Measurements from ENCODE around the gene MFGE8. TPM values are rescaled to one million over a fixed set of nuclear protein-coding genes. Genes with fewer than 3 reads are reported as not detected.

The MFGE8 gene
- total RNA-seq, 1 experiment from 2014 or later, result 254 TPM

GRCh38 chr15:88915354-88915753 lies 2.2 kb upstream of the MFGE8 start:
- POLR2A ChIA-PET, result interaction anchor here (0.6 to 1.6 kb wide), 7 partner anchors 13 to 190 kb away, joined by 3 to 10 read pairs (median 5); no protein-coding TSS in a partner anchor
- Mint-ChIP-seq H3K4me3 (ENCODE audit: unreplicated experiment) (no peak overlapping the region), H3K4me1 (ENCODE audit: insufficient read depth, unreplicated experiment) (peaks cover 39% of the 10 kb centered on the region), H3K27ac (ENCODE audit: low read depth, unreplicated experiment) (peak overlapping the region; percentile 82), H3K27me3 (ENCODE audit: insufficient read depth, unreplicated experiment) (no peaks in the 10 kb centered on the region), H3K36me3 (ENCODE audit: insufficient read depth, unreplicated experiment) (peaks cover 20% of the 10 kb centered on the region), H3K9me3 (ENCODE audit: unreplicated experiment) (no peaks in the 10 kb centered on the region)
- DNase-seq (ENCODE audit: unreplicated experiment), result no peak
- TF ChIP-seq CTCF (IDR thresholded peaks at IDR 0.05; ENCODE audit: unreplicated experiment), result no peak
- CTCF ChIA-PET, result interaction anchor here (0.6 to 7.7 kb wide), 7 partner anchors 12 to 259 kb away, joined by 3 to 64 read pairs (median 4); no protein-coding TSS in a partner anchor
- BruUV-seq (replicated peaks), result no TSS peak
- intact Hi-C loops (cut with micrococcal nuclease), result no loop called here

- H3K27me3 Mint-ChIP-seq (ENCODE audit: insufficient read depth, unreplicated experiment), result no peaks in the 10 kb centered on the region
- H3K27ac Mint-ChIP-seq (ENCODE audit: low read depth, unreplicated experiment), result peak overlapping the region; percentile 89
- CTCF ChIA-PET, result interaction anchor here (0.7 to 7.7 kb wide), 3 partner anchors 10 to 76 kb away, joined by 3 to 64 read pairs (median 3); no protein-coding TSS in a partner anchor
- peak overlapping the region; percentile 95 for H3K4me3 Mint-ChIP-seq (ENCODE audit: unreplicated experiment)
- H3K9me3 Mint-ChIP-seq (ENCODE audit: unreplicated experiment), result no peaks in the 10 kb centered on the region
- H3K4me1 Mint-ChIP-seq (ENCODE audit: insufficient read depth, unreplicated experiment), result peaks cover 34% of the 10 kb centered on the region
- H3K36me3 Mint-ChIP-seq (ENCODE audit: insufficient read depth, unreplicated experiment), result peaks cover 35% of the 10 kb centered on the region
- BruUV-seq (replicated peaks), result TSS peak; percentile 95
- TF ChIP-seq CTCF (IDR thresholded peaks at IDR 0.05; ENCODE audit: unreplicated experiment), result no peak
- intact Hi-C loops (cut with micrococcal nuclease), result loop anchor here (2.0 kb wide), 1 partner anchor 103 kb away; no protein-coding TSS in a partner anchor
- POLR2A ChIA-PET, result interaction anchor here (0.6 to 2.1 kb wide), 9 partner anchors 9 to 275 kb away, joined by 3 to 7 read pairs (median 5); partner anchors contain the start of genes ABHD2 and ISG20
- no peak for DNase-seq (ENCODE audit: unreplicated experiment)
Measured at GRCh38 chr15:88913850-88914169, 631 bp upstream of the MFGE8 start.

- CTCF ChIA-PET, result interaction anchor here (0.5 to 2.6 kb wide), 12 partner anchors 8 to 265 kb away, joined by 3 to 21 read pairs (median 4); no protein-coding TSS in a partner anchor
- DNase-seq (ENCODE audit: unreplicated experiment), result peak; percentile 36
- peak overlapping the region; percentile 74 for H3K27ac Mint-ChIP-seq (ENCODE audit: low read depth, unreplicated experiment)
Measured at GRCh38 chr15:88912500-88912921, 668 bp downstream of the MFGE8 start.

More at GRCh38 chr15:88912500-88912921, 668 bp downstream of the MFGE8 start:
- Mint-ChIP-seq H3K36me3 (ENCODE audit: insufficient read depth, unreplicated experiment) (peaks cover 43% of the 10 kb centered on the region), H3K27me3 (ENCODE audit: insufficient read depth, unreplicated experiment) (no peaks in the 10 kb centered on the region), H3K9me3 (ENCODE audit: unreplicated experiment) (no peaks in the 10 kb centered on the region), H3K4me1 (ENCODE audit: insufficient read depth, unreplicated experiment) (peaks cover 30% of the 10 kb centered on the region), H3K4me3 (ENCODE audit: unreplicated experiment) (peak overlapping the region; percentile 95)
- intact Hi-C loops (cut with micrococcal nuclease), result loop anchor here (2.0 kb wide), 1 partner anchor 104 kb away; no protein-coding TSS in a partner anchor
- POLR2A ChIA-PET, result interaction anchor here (0.7 to 2.1 kb wide), 14 partner anchors 8 to 274 kb away, joined by 3 to 17 read pairs (median 4); partner anchors contain the start of gene ABHD2
- no TSS peak for BruUV-seq (replicated peaks)
- no peak for TF ChIP-seq CTCF (IDR thresholded peaks at IDR 0.05; ENCODE audit: unreplicated experiment)
